Mucosa of descending colon (tissue), 3 donors: ENCODE results near the gene WFDC11. TPM values are rescaled to one million over a fixed set of nuclear protein-coding genes. Genes with fewer than 3 reads are reported as not detected.

Source experiments
- ATAC-seq: fragments of 200-7000 bp; cut with Tn5 transposase; one replicate; pipeline ENCODE4 v1.9.1; 2020; ENCODE audit warnings: mild to moderate bottlenecking, moderate library complexity
- DNase-seq, 3 donors: peaks; one replicate each; pipeline ENCODE4 v3.0.0-alpha.2; 2020
- H3K36me3 ChIP-seq: fragments of 200-600 bp; one replicate; pipeline ENCODE4 v1.8.0; 2021; ENCODE audit warnings: low read depth, mild to moderate bottlenecking
- H3K4me1 ChIP-seq: fragments of 200-600 bp; one replicate; pipeline ENCODE4 v1.8.0; 2021; ENCODE audit warnings: low read depth, mild to moderate bottlenecking
- H3K4me3 ChIP-seq: fragments of 200-600 bp; one replicate; pipeline ENCODE4 v1.8.0; 2021; ENCODE audit warnings: mild to moderate bottlenecking
- H3K9me3 ChIP-seq: fragments of 200-600 bp; one replicate; pipeline ENCODE4 v1.8.0; 2021; ENCODE audit warnings: mild to moderate bottlenecking
- intact Hi-C, 2 donors: fragments of 100-400 bp; cut with DNase I in 1 of 2; cut with micrococcal nuclease in 1 of 2; formaldehyde crosslinking; loops; one replicate each; pipeline versions ENCODE4 v1.11.0 to v1.11.1; 2022; cut with DNase I, micrococcal nuclease
- microRNA-seq: library from miRNA; unstranded; fragments of <30 nt; microRNA quantifications from one replicate; pipeline ENCODE4, GENCODE V29; 2019
- total RNA-seq, 3 donors: library from RNA; stranded (reverse); fragmentation: NEBNext Ultra II Directional in 2 of 3; extraction: Animal tissue kit (Norgen Biotek cat#: 25700) in 2 of 3; gene quantifications; one replicate each; pipeline versions ENCODE4 v1.2.1 to v1.2.4, GENCODE V29; 2021 to 2023
- TF ChIP-seq, protein P1 (sequence below): fragments of 200-600 bp; IDR thresholded peaks from one replicate; pipeline ENCODE4 v1.8.0; 2022; ENCODE audit warnings: antibody characterized with exemption, mild to moderate bottlenecking
- donor health status: DM: no; HTN: no; CAD: no; lungs with moderate emphysema.
- donor health status: DM: no; HTN: no; CAD: no.
- donor health status: DM: no; HTN: yes; CAD: no.

The WFDC11 gene
- total RNA-seq, 3 donors from 2014 or later: not detected

GRCh38 chr20:45611054-45611453, 59.0 kb downstream of the WFDC11 start:
- ATAC-seq: no peak
- intact Hi-C loops: no loop called here
- Histone ChIP-seq H3K9me3 (peaks cover 5% of the 10 kb centered on the region), H3K4me1 (no peaks in the 10 kb centered on the region), H3K4me3 (no peak overlapping the region), H3K36me3 (no peaks in the 10 kb centered on the region)
- TF ChIP-seq, protein P1, sequence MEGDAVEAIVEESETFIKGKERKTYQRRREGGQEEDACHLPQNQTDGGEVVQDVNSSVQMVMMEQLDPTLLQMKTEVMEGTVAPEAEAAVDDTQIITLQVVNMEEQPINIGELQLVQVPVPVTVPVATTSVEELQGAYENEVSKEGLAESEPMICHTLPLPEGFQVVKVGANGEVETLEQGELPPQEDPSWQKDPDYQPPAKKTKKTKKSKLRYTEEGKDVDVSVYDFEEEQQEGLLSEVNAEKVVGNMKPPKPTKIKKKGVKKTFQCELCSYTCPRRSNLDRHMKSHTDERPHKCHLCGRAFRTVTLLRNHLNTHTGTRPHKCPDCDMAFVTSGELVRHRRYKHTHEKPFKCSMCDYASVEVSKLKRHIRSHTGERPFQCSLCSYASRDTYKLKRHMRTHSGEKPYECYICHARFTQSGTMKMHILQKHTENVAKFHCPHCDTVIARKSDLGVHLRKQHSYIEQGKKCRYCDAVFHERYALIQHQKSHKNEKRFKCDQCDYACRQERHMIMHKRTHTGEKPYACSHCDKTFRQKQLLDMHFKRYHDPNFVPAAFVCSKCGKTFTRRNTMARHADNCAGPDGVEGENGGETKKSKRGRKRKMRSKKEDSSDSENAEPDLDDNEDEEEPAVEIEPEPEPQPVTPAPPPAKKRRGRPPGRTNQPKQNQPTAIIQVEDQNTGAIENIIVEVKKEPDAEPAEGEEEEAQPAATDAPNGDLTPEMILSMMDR: no peak
- no peak for DNase-seq

DNA sequence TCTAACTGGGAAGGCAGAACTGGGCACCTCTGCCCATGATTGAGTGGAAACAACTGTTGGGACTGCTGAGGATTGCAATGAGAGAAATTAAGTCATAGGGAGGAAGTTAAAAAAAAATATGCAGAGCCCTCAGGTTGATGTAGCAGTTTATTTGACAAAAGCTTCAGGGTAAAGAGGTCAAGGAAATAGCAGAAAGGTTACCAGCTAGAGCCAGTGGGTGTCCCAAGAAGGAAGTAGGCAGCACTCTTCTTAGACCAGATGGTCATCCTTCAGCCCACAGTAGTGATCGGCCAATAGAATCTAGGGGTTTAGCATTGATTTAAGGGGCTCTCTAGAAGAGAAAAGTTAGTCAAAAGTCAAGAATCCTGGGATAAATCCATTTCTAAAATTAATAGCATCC, 62.2 kb downstream of the WFDC11 start:
- H3K4me1 ChIP-seq: no peaks in the 10 kb centered on the region
- intact Hi-C loops: no loop called here
- H3K36me3 ChIP-seq: no peaks in the 10 kb centered on the region
- TF ChIP-seq, protein P1: no peak
- peaks cover 5% of the 10 kb centered on the region for H3K9me3 ChIP-seq
- ATAC-seq: no peak
- no peak overlapping the region for H3K4me3 ChIP-seq
- DNase-seq: no peak

Small RNA genes lying within 50 kb of the gene (microRNA-seq; reads per million reads assigned to microRNA genes)
- gene MIR3617: 3.3 reads per million, percentile 15 among the genes with 10 or more reads in this experiment

Other genes starting within 250 kb of the WFDC11 start
- gene WFDC2, start 200.5 kb downstream of the WFDC11 start, total RNA-seq: 100 to 1,000 TPM in 1 of 3 donors, 10 to 100 TPM in 2; 65.7 to 183 (median 78.0) TPM
- gene SPINT3, start 154.6 kb downstream of the WFDC11 start, total RNA-seq: not detected
- not detected for gene WFDC6, start 130.8 kb downstream of the WFDC11 start, total RNA-seq
- not detected for gene EPPIN, start 122.8 kb downstream of the WFDC11 start, total RNA-seq
- not detected for gene WFDC8, start 91.0 kb downstream of the WFDC11 start, total RNA-seq
- gene WFDC10A, start 40.5 kb downstream of the WFDC11 start, total RNA-seq: not detected
- not detected for gene WFDC9, start 39.0 kb downstream of the WFDC11 start, total RNA-seq
- gene WFDC13, start 31.8 kb upstream of the WFDC11 start, total RNA-seq: not detected
- under 1 TPM in 1 of 3 donors, not detected in 2; 0.73 TPM for gene WFDC10B, start 34.8 kb upstream of the WFDC11 start, total RNA-seq
- not detected for gene SPINT4, start 52.1 kb upstream of the WFDC11 start, total RNA-seq
- gene WFDC3, start 121.6 kb upstream of the WFDC11 start, total RNA-seq: 1 to 10 TPM; 3.2 to 7.9 (median 5.1) TPM
- gene DNTTIP1, start 121.7 kb upstream of the WFDC11 start, total RNA-seq: 10 to 100 TPM; 32.7 to 59.5 (median 36.3) TPM
- 10 to 100 TPM in 1 of 3 donors, 1 to 10 TPM in 2; 4.7 to 41.1 (median 8.7) TPM for gene UBE2C, start 142.4 kb upstream of the WFDC11 start, total RNA-seq
- gene TNNC2, start 157.1 kb upstream of the WFDC11 start, total RNA-seq: 1 to 10 TPM; 2.1 to 5.4 (median 3.1) TPM
- gene SNX21, start 163.6 kb upstream of the WFDC11 start, total RNA-seq: 10 to 100 TPM; 13.8 to 31.5 (median 14.0) TPM
- 10 to 100 TPM; 31.1 to 61.0 (median 32.9) TPM for gene ACOT8, start 187.2 kb upstream of the WFDC11 start, total RNA-seq
- 1 to 10 TPM; 3.3 to 7.4 (median 5.7) TPM for gene ZSWIM3, start 187.4 kb upstream of the WFDC11 start, total RNA-seq
- 10 to 100 TPM; 11.3 to 12.6 (median 12.4) TPM for gene ZSWIM1, start 211.0 kb upstream of the WFDC11 start, total RNA-seq
- gene SPATA25, start 217.4 kb upstream of the WFDC11 start, total RNA-seq: 1 to 10 TPM; 3.9 to 6.0 (median 4.1) TPM
- 1 to 10 TPM; 4.2 to 9.1 (median 8.5) TPM for gene NEURL2, start 221.0 kb upstream of the WFDC11 start, total RNA-seq
- 100 to 1,000 TPM; 292 to 542 (median 436) TPM for gene CTSA, start 221.1 kb upstream of the WFDC11 start, total RNA-seq
- gene PLTP, start 241.9 kb upstream of the WFDC11 start, total RNA-seq: 100 to 1,000 TPM in 2 of 3 donors, 10 to 100 TPM in 1; 15.0 to 141 (median 111) TPM